Trophoblast cell (in vitro differentiated cells and primary cell): ENCODE results near the gene TNFRSF6B.

Experiments
- DNase-seq, 2 donors: peaks; one replicate each; pipeline ENCODE4 v3.0.0-alpha.2; 2016
- H2AFZ ChIP-seq: 2 replicates; pipeline ENCODE4 v1.6.1; 2013; ENCODE audit warnings: low read length, moderate library complexity, mild to moderate bottlenecking; ENCODE audit not compliant: insufficient read depth, poor library complexity
- H2AK5ac ChIP-seq: 2 replicates; pipeline ENCODE4 v1.6.1; 2013; ENCODE audit warnings: mild to moderate bottlenecking, low read length
- H2BK120ac ChIP-seq: 2 replicates; pipeline ENCODE4 v1.6.1; 2013; ENCODE audit warnings: low read length, mild to moderate bottlenecking, moderate library complexity; ENCODE audit not compliant: insufficient read depth, poor library complexity
- H2BK12ac ChIP-seq: 2 replicates; pipeline ENCODE4 v1.6.1; 2013; ENCODE audit warnings: mild to moderate bottlenecking, low read length, moderate library complexity
- H2BK5ac ChIP-seq: 2 replicates; pipeline ENCODE4 v1.6.1; 2013; ENCODE audit warnings: low read length, low read depth, moderate library complexity, mild to moderate bottlenecking; ENCODE audit not compliant: poor library complexity
- H3K14ac ChIP-seq: 2 replicates; pipeline ENCODE4 v1.6.1; 2013; ENCODE audit warnings: mild to moderate bottlenecking, low read length
- H3K18ac ChIP-seq: 2 replicates; pipeline ENCODE4 v1.6.1; 2013; ENCODE audit warnings: mild to moderate bottlenecking, low read length
- H3K23ac ChIP-seq: 2 replicates; pipeline ENCODE4 v1.6.1; 2013; ENCODE audit warnings: low read length
- H3K27ac ChIP-seq: 2 replicates; pipeline ENCODE4 v1.5.1; 2013; ENCODE audit warnings: low read depth, mild to moderate bottlenecking, inconsistent platforms, low read length, moderate library complexity
- H3K27me3 ChIP-seq: 2 replicates; pipeline ENCODE4 v1.6.1; 2013; ENCODE audit warnings: inconsistent platforms, mild to moderate bottlenecking, low read length, moderate library complexity; ENCODE audit not compliant: insufficient read depth
- H3K36me3 ChIP-seq, 2 experiments: 1 replicate in 1 of 2; 2 replicates in 1 of 2; pipeline ENCODE4 v1.6.1; 2013; ENCODE audit warnings: low read length in 2 of 2, mild to moderate bottlenecking in 2 of 2, moderate library complexity in 1 of 2; ENCODE audit not compliant: insufficient read depth in 2 of 2, control insufficient read depth in 1 of 2
- H3K4ac ChIP-seq: 2 replicates; pipeline ENCODE4 v1.6.1; 2013; ENCODE audit warnings: low read depth, mild to moderate bottlenecking, low read length, moderate library complexity
- H3K4me1 ChIP-seq, 2 experiments: 1 replicate in 1 of 2; 2 replicates in 1 of 2; pipeline ENCODE4 v1.6.1; 2013; ENCODE audit warnings: low read length in 2 of 2, mild to moderate bottlenecking in 2 of 2, moderate library complexity in 1 of 2; ENCODE audit not compliant: insufficient read depth in 2 of 2, control insufficient read depth in 1 of 2
- H3K4me2 ChIP-seq: 2 replicates; pipeline ENCODE4 v1.6.1; 2013; ENCODE audit warnings: inconsistent platforms, mild to moderate bottlenecking, low read length, moderate library complexity
- H3K4me3 ChIP-seq: 2 replicates; pipeline ENCODE4 v1.5.1; 2013; ENCODE audit warnings: mild to moderate bottlenecking, low read depth, low read length, inconsistent platforms
- H3K79me1 ChIP-seq: one replicate; pipeline ENCODE4 v1.6.1; 2013; ENCODE audit warnings: low read length
- H3K79me2 ChIP-seq: 2 replicates; pipeline ENCODE4 v1.6.1; 2013; ENCODE audit warnings: low read length, mild to moderate bottlenecking; ENCODE audit not compliant: control insufficient read depth, insufficient read depth, poor library complexity
- H3K9ac ChIP-seq: 2 replicates; pipeline ENCODE4 v1.6.1; 2013; ENCODE audit warnings: mild to moderate bottlenecking, low read length
- H3K9me3 ChIP-seq: 2 replicates; pipeline ENCODE4 v1.6.1; 2013; ENCODE audit warnings: low read depth, mild to moderate bottlenecking, control low read depth, inconsistent platforms, low read length; ENCODE audit not compliant: insufficient read depth
- H4K12ac ChIP-seq: 2 replicates; pipeline ENCODE4 v1.6.1; 2013; ENCODE audit warnings: low read depth, mild to moderate bottlenecking, low read length, moderate library complexity
- H4K8ac ChIP-seq: 2 replicates; pipeline ENCODE4 v1.6.1; 2013; ENCODE audit warnings: low read depth, mild to moderate bottlenecking, low read length, moderate library complexity
- H4K91ac ChIP-seq: one replicate; pipeline ENCODE4 v1.6.1; 2013; ENCODE audit warnings: low read depth, mild to moderate bottlenecking, low read length, moderate library complexity
- WGBS: extraction: QIAGEN DNeasy Blood & Tissue Kit; methylation state at CpG from one replicate; pipeline ENCODE4 v1.1.7; 2013; ENCODE audit warnings: missing lambda C conversion rate; ENCODE audit not compliant: insufficient read length, insufficient coverage; ENCODE audit errors: extremely low coverage; 5-methylcytosine and 5-hydroxymethylcytosine counted together

Gene TNFRSF6B

GRCh38 chr20:63741676-63742380 lies 45.4 kb downstream of the TNFRSF6B start:
- peak overlapping the region; percentile 66 for H3K18ac ChIP-seq

GRCh38 chr20:63742381-63743024 lies 46.1 kb downstream of the TNFRSF6B start:
- H2BK5ac ChIP-seq: no peak overlapping the region
- H2BK12ac ChIP-seq: no peak overlapping the region
- peaks cover 31 to 43% of the 10 kb centered on the region in 2 experiments for H3K36me3 ChIP-seq
- no peak overlapping the region for H3K4me2 ChIP-seq
- H3K4ac ChIP-seq: no peak overlapping the region
- H4K91ac ChIP-seq: no peak overlapping the region
- H3K27me3 ChIP-seq: no peaks in the 10 kb centered on the region
- H3K4me3 ChIP-seq: no peak overlapping the region
- peaks cover 16% of the 10 kb centered on the region in 2 experiments for H3K4me1 ChIP-seq
- H3K9me3 ChIP-seq: no peaks in the 10 kb centered on the region
- H3K23ac ChIP-seq: no peak overlapping the region
- DNase-seq: no peak
- no CpG with 5 or more reads among the region's 37 CpGs for WGBS
- H3K9ac ChIP-seq: no peak overlapping the region
- H3K79me1 ChIP-seq: peaks cover 15% of the 10 kb centered on the region
- no peak overlapping the region for H2BK120ac ChIP-seq
- no peak overlapping the region for H2AK5ac ChIP-seq
- H3K79me2 ChIP-seq: peaks cover 7% of the 10 kb centered on the region
- H3K18ac ChIP-seq: no peak overlapping the region
- no peak overlapping the region for H4K8ac ChIP-seq
- H3K27ac ChIP-seq: no peak overlapping the region
- no peak overlapping the region for H3K14ac ChIP-seq
- H2AFZ ChIP-seq: no peak overlapping the region
- H4K12ac ChIP-seq: no peak overlapping the region

More at GRCh38 chr20:63741676-63742380, 45.4 kb downstream of the TNFRSF6B start:
- DNase-seq: no peak
- Histone ChIP-seq H3K23ac (no peak overlapping the region), H3K4me3 (no peak overlapping the region), H2BK12ac (no peak overlapping the region), H3K79me2 (peaks cover 7% of the 10 kb centered on the region), H3K36me3 (peaks cover 29 to 41% of the 10 kb centered on the region in 2 experiments), H4K8ac (no peak overlapping the region), H3K4me2 (peak overlapping the region; percentile 61), H3K27me3 (no peaks in the 10 kb centered on the region), H3K14ac (no peak overlapping the region), H2BK5ac (peak overlapping the region; percentile 4), H4K12ac (peak overlapping the region; percentile 8), H3K27ac (no peak overlapping the region), H3K9ac (no peak overlapping the region), H3K9me3 (no peaks in the 10 kb centered on the region), H4K91ac (no peak overlapping the region), H2BK120ac (no peak overlapping the region), H2AFZ (no peak overlapping the region), H3K4me1 (peaks cover 16% of the 10 kb centered on the region in 2 experiments), H2AK5ac (no peak overlapping the region), H3K79me1 (peaks cover 15% of the 10 kb centered on the region), H3K4ac (peak overlapping the region; percentile 13)
- WGBS: no CpG with 5 or more reads among the region's 30 CpGs

DNA sequence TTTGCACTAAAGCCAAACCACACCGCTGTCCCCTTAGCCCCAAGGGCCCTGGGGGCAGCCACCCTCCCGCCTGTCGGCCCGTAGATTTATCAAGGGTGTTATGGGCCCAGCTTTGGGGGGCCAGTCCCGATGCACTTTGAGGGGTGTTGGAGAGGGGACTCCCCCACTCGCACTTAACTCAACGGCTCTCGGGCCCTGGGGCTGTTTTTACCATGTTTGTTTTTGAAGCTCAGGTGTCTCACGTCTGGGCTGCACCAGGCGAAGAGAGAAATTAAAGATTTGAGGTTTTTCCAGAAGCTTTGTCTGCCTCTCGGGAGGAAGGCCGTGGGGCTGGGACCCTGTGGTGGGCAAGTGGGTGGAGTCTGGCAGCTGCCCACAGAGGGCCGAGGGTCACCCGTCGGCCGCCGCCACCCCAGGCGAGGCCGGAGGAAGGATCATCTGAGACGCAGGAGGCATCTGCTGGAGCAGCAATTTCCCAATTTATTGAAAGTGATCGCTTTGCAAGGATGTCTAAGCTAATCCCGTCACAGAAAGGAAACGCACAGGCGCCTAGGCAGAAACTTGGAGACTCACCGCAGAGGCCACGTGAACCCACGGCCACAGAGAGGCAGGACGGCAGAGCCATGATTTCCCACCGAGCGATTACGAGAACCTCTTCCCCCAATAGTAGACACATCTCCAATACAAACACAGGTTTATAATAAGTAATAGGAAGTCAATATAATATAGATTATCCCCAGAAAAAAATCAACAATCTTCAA lies 46.9 kb downstream of the TNFRSF6B start:
- H2BK5ac ChIP-seq: no peak overlapping the region
- peaks cover 31 to 43% of the 10 kb centered on the region in 2 experiments for H3K36me3 ChIP-seq
- H3K4ac ChIP-seq: no peak overlapping the region
- H2AK5ac ChIP-seq: no peak overlapping the region
- no peak overlapping the region for H3K9ac ChIP-seq
- no peak overlapping the region for H4K91ac ChIP-seq
- H3K23ac ChIP-seq: no peak overlapping the region
- no peak overlapping the region for H3K4me3 ChIP-seq
- H3K4me2 ChIP-seq: no peak overlapping the region
- H3K27me3 ChIP-seq: no peaks in the 10 kb centered on the region
- no peak overlapping the region for H2BK12ac ChIP-seq
- no peak overlapping the region for H2AFZ ChIP-seq
- no peaks in the 10 kb centered on the region for H3K9me3 ChIP-seq
- no peak overlapping the region for H3K18ac ChIP-seq
- H3K14ac ChIP-seq: no peak overlapping the region
- no CpG with 5 or more reads among the region's 31 CpGs for WGBS
- H3K79me1 ChIP-seq: peaks cover 15% of the 10 kb centered on the region
- no peak overlapping the region for H3K27ac ChIP-seq
- H4K12ac ChIP-seq: no peak overlapping the region
- no peak overlapping the region for H2BK120ac ChIP-seq
- peaks cover 13 to 14% of the 10 kb centered on the region in 2 experiments for H3K4me1 ChIP-seq
- H4K8ac ChIP-seq: no peak overlapping the region
- peaks cover 7% of the 10 kb centered on the region for H3K79me2 ChIP-seq
- DNase-seq: no peak

DNA sequence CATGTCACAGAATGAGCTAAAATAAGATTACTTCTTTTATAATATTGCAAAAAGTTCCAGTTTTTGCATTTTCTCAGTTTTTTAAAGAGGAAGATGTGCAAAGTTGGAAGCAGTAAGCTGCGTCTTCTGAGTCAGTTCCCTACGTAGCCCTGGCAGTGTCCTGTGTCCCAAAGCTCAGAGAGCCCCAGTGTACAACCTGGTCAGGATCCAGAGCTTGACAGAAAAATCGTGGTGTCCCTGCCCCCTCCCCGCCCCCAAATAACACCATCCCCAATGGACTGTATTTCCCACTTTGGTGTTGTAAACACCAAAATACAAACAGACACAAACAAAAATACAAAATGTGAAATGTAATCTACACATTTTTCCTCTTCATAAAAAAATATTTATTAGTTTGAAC lies 47.7 kb downstream of the TNFRSF6B start:
- no peak overlapping the region for H2AFZ ChIP-seq
- no peak overlapping the region for H3K4me3 ChIP-seq
- H3K18ac ChIP-seq: no peak overlapping the region
- no peak overlapping the region for H4K12ac ChIP-seq
- no peak overlapping the region for H3K23ac ChIP-seq
- H3K4ac ChIP-seq: no peak overlapping the region
- H3K27ac ChIP-seq: no peak overlapping the region
- H4K8ac ChIP-seq: no peak overlapping the region
- no peak overlapping the region for H2BK5ac ChIP-seq
- no peak overlapping the region for H2BK120ac ChIP-seq
- no peak overlapping the region for H2BK12ac ChIP-seq
- no peak overlapping the region for H3K14ac ChIP-seq
- DNase-seq: no peak
- H3K9ac ChIP-seq: no peak overlapping the region
- peaks cover 34 to 43% of the 10 kb centered on the region in 2 experiments for H3K36me3 ChIP-seq
- peaks cover 13% of the 10 kb centered on the region for H3K79me1 ChIP-seq
- peaks cover 8 to 10% of the 10 kb centered on the region in 2 experiments for H3K4me1 ChIP-seq
- H4K91ac ChIP-seq: no peak overlapping the region
- no peak overlapping the region for H2AK5ac ChIP-seq
- H3K27me3 ChIP-seq: no peaks in the 10 kb centered on the region
- no peak overlapping the region for H3K4me2 ChIP-seq
- peaks cover 7% of the 10 kb centered on the region for H3K79me2 ChIP-seq
- no peaks in the 10 kb centered on the region for H3K9me3 ChIP-seq
- WGBS: no CpG with 5 or more reads among the region's 4 CpGs
